HepG2 (cell line): ENCODE data around the gene RBM44. TPM values are rescaled to one million over a fixed set of nuclear protein-coding genes. Genes with fewer than 3 reads are reported as not detected.

Source experiments
- ATAC-seq: fragments of 200-7000 bp; cut with Tn5 transposase; 3 replicates; pipeline ENCODE4 v1.9.1; 2020; ENCODE audit warnings: mild to moderate bottlenecking, moderate library complexity
- BruUV-seq: library from RNA; stranded (reverse); fragments of 400-500 nt; replicated peaks from 2 replicates; lab custom pipeline; 2021; lab: Mats Ljungman, UMichigan
- CTCF ChIA-PET: fragments of 300-600 bp; formaldehyde crosslinking; extraction: SDS; loops from one replicate; lab custom pipeline; 2021; ENCODE audit warnings: low total read pairs, inconsistent platforms, low intra/inter-chr PET ratio; lab: Yijun Ruan, JAX
- POLR2A ChIA-PET: fragments of 350-600 bp; sonication (Branson Sonifier 250); formaldehyde crosslinking; loops from one replicate; lab custom pipeline; 2020; ENCODE audit warnings: antibody characterized with exemption, inconsistent platforms; lab: Yijun Ruan, JAX
- DNase-seq: peaks from one replicate; pipeline ENCODE4 v3.0.0-alpha.2; 2015; ENCODE audit warnings: low spot score
- FAIRE-seq: peaks from 3 replicates; lab custom pipeline; 2011; peaks lifted over from hg19 to GRCh38; lab: Jason Lieb, UNC
- H2AFZ ChIP-seq: one replicate; pipeline ENCODE4 v1.6.1; 2011; ENCODE audit warnings: low read length, inconsistent platforms
- H3K27ac ChIP-seq: fragments of 300-600 bp; 3 replicates; pipeline ENCODE4 v1.8.0; 2011; ENCODE audit warnings: mixed run types, mild to moderate bottlenecking, mixed read lengths, low read length, inconsistent platforms; ENCODE audit not compliant: insufficient read depth; ENCODE audit errors: extremely low read length
- H3K27me3 ChIP-seq, 2 experiments: fragments of 200-600 bp in 1 of 2; 2 replicates in 1 of 2; 3 replicates in 1 of 2; pipeline versions ENCODE4 v1.6.0 to v1.8.0; 2011; ENCODE audit warnings: low read length in 2 of 2, mild to moderate bottlenecking in 2 of 2, moderate library complexity in 2 of 2, inconsistent platforms in 1 of 2; ENCODE audit not compliant: insufficient read depth in 2 of 2, control insufficient read depth in 1 of 2
- H3K36me3 ChIP-seq, 2 experiments: fragments of 200-600 bp in 1 of 2; replicated peaks in 1 of 2; 2 replicates in 1 of 2; 3 replicates in 1 of 2; pipeline versions ENCODE4 v1.5.1 to v1.8.0; 2011; ENCODE audit warnings: low read length in 2 of 2, inconsistent platforms in 1 of 2; ENCODE audit not compliant: insufficient read depth in 2 of 2, control insufficient read depth in 1 of 2
- H3K4me1 ChIP-seq: 2 replicates; pipeline ENCODE4 v1.5.1; 2012; ENCODE audit warnings: low read length, inconsistent platforms; ENCODE audit not compliant: insufficient read depth
- H3K4me2 ChIP-seq: 2 replicates; pipeline ENCODE4 v1.6.0; 2011; ENCODE audit warnings: low read depth, low read length, inconsistent platforms
- H3K4me3 ChIP-seq, 3 experiments: fragments of 200-600 bp in 1 of 3; sonication (generic), shearing (Covaris generic) in 1 of 3; replicated peaks in 1 of 3; 2 replicates each; pipeline ENCODE4 v1.5.1; 2011 to 2016; ENCODE audit warnings: low read length in 3 of 3, inconsistent platforms in 2 of 3, low read depth in 2 of 3, mild to moderate bottlenecking in 2 of 3, control low read depth in 1 of 3, mixed read lengths in 1 of 3; ENCODE audit not compliant: insufficient read depth in 1 of 3
- H3K79me2 ChIP-seq: one replicate; pipeline ENCODE4 v1.6.1; 2011; ENCODE audit warnings: low read length, inconsistent platforms; ENCODE audit not compliant: insufficient read depth
- H3K9ac ChIP-seq: 2 replicates; pipeline ENCODE4 v1.6.0; 2011; ENCODE audit warnings: mild to moderate bottlenecking, low read depth, low read length, inconsistent platforms; ENCODE audit not compliant: insufficient read depth
- H3K9me3 ChIP-seq: 2 replicates; pipeline ENCODE4 v1.5.1; 2012; ENCODE audit warnings: mild to moderate bottlenecking, low read length
- H4K20me1 ChIP-seq: 2 replicates; pipeline ENCODE4 v1.6.0; 2011; ENCODE audit warnings: inconsistent platforms, mild to moderate bottlenecking, low read length, moderate library complexity; ENCODE audit not compliant: insufficient read depth
- ARID2 ChIP-seq: sonication (generic); formaldehyde crosslinking; IDR thresholded peaks from 2 replicates; pipeline ENCODE4 v1.8.1; 2022; ENCODE audit warnings: mild to moderate bottlenecking, missing genetic modification reagents, borderline replicate concordance
- HNRNPK ChIP-seq: fragments of 200-400 bp; formaldehyde crosslinking; IDR thresholded peaks from 2 replicates; pipeline ENCODE4 v1.6.1; 2018; ENCODE audit warnings: low read length, low read depth, moderate library complexity, mild to moderate bottlenecking; ENCODE audit not compliant: poor library complexity, severe bottlenecking
- HNRNPL ChIP-seq: fragments of 200-400 bp; formaldehyde crosslinking; IDR thresholded peaks from 2 replicates; pipeline ENCODE4 v1.6.1; 2017; ENCODE audit warnings: mild to moderate bottlenecking, low read depth, low read length
- KLF16 ChIP-seq, 2 experiments: sonication (generic) in 1 of 2; formaldehyde crosslinking in 1 of 2; IDR thresholded peaks; 2 replicates each; pipeline versions ENCODE4 v1.6.1 to v1.8.0; 2016 to 2023; ENCODE audit warnings: missing genetic modification reagents in 2 of 2, missing compliant biosample characterization in 1 of 2
- MTF2 ChIP-seq: sonication (generic); formaldehyde crosslinking; IDR thresholded peaks from 2 replicates; pipeline ENCODE4 v1.5.0; 2020; ENCODE audit warnings: missing genetic modification reagents, borderline replicate concordance
- MXI1 ChIP-seq: IDR thresholded peaks from 3 replicates; pipeline ENCODE4 v1.6.1; 2012; ENCODE audit warnings: low read depth, low read length, inconsistent platforms, borderline replicate concordance
- PAX8 ChIP-seq: sonication (generic); formaldehyde crosslinking; IDR thresholded peaks from 2 replicates; pipeline ENCODE4 v1.8.0; 2022; ENCODE audit warnings: mild to moderate bottlenecking, missing genetic modification reagents, borderline replicate concordance
- PHF5A ChIP-seq: IDR thresholded peaks from one replicate; pipeline ENCODE4 v1.6.1; 2018; ENCODE audit warnings: low read depth, missing genetic modification reagents; ENCODE audit not compliant: unreplicated experiment
- UBTF ChIP-seq: sonication (generic); formaldehyde crosslinking; IDR thresholded peaks from 2 replicates; pipeline ENCODE4 v1.4.0; 2020; ENCODE audit warnings: mild to moderate bottlenecking, missing genetic modification reagents
- ZFP62 ChIP-seq: sonication (generic); formaldehyde crosslinking; IDR thresholded peaks from 2 replicates; pipeline ENCODE4 v1.4.0; 2020; ENCODE audit warnings: missing genetic modification reagents
- ZNF101 ChIP-seq: sonication (generic); formaldehyde crosslinking; IDR thresholded peaks from 2 replicates; pipeline ENCODE4 v1.4.0; 2020; ENCODE audit warnings: mild to moderate bottlenecking, low read depth, missing genetic modification reagents, borderline replicate concordance
- ZNF414 ChIP-seq: sonication (generic); formaldehyde crosslinking; IDR thresholded peaks from 2 replicates; pipeline ENCODE4 v1.5.0; 2020; ENCODE audit warnings: missing genetic modification reagents
- ZNF460 ChIP-seq: sonication (generic); formaldehyde crosslinking; IDR thresholded peaks from 2 replicates; pipeline ENCODE4 v1.5.1; 2020; ENCODE audit warnings: missing genetic modification reagents, mild to moderate bottlenecking, borderline replicate concordance
- ZNF768 ChIP-seq: sonication (generic); formaldehyde crosslinking; IDR thresholded peaks from 2 replicates; pipeline ENCODE4 v1.4.0; 2020; ENCODE audit warnings: missing genetic modification reagents
- ZNF891 ChIP-seq: sonication (generic); formaldehyde crosslinking; IDR thresholded peaks from 2 replicates; pipeline ENCODE4 v1.5.0; 2020; ENCODE audit warnings: mild to moderate bottlenecking, missing genetic modification reagents
- WGBS: methylation state at CpG from one replicate; pipeline ENCODE4 v1.1.6; 2017; ENCODE audit warnings: low lambda C conversion rate; 5-methylcytosine and 5-hydroxymethylcytosine counted together
- in situ Hi-C: cut with HindIII; loops from 2 replicates; pipeline ENCODE4 v1.10.0; 2017; ENCODE audit warnings: low pct_unique_long_range_greater_than_20kb; ENCODE audit not compliant: extremely low pct_ligation_motif_present
- intact Hi-C: fragments of 100-400 bp; cut with micrococcal nuclease; formaldehyde crosslinking; loops from one replicate; pipeline ENCODE4 v1.10.0; 2022; ENCODE audit not compliant: unreplicated experiment
- polyA plus RNA-seq, 8 experiments: library from polyadenylated mRNA; depleted of rRNA in 3 of 8; stranded (reverse) in 7 of 8; unstranded in 1 of 8; fragments of >200 nt; fragmentation: Illumina TruSeq in 4 of 8; extraction: Trizol in 4 of 8; gene quantifications; 2 replicates each; pipeline versions ENCODE4 v1.2.1 to v1.2.3, GENCODE V29; 2011 to 2016; ENCODE audit warnings: low read depth in 4 of 8, missing spikeins in 1 of 8, mixed read lengths in 1 of 8; ENCODE audit not compliant: insufficient read depth in 1 of 8
- total RNA-seq, 5 experiments: library from RNA; depleted of rRNA; stranded (reverse); fragments of >200 nt; fragmentation: Illumina TruSeq; extraction: Trizol; gene quantifications; 2 replicates each; pipeline ENCODE4 v1.2.3, GENCODE V29; 2016; ENCODE audit warnings: low read depth in 1 of 5
- TF ChIP-seq, protein P1 (sequence below): IDR thresholded peaks from 2 replicates; pipeline ENCODE4 v1.6.1; 2016; ENCODE audit warnings: control low read depth
- TF ChIP-seq, protein P2 (sequence below): sonication (generic); formaldehyde crosslinking; IDR thresholded peaks from 2 replicates; pipeline ENCODE4 v1.4.0; 2020; ENCODE audit warnings: missing genetic modification reagents

RBM44 gene
- total and polyA plus RNA-seq, 2 of the 13 experiments (the other 11 are each of a cell fraction or from before 2014, with no cell fraction given): 0.13 to 0.50 TPM

DNA sequence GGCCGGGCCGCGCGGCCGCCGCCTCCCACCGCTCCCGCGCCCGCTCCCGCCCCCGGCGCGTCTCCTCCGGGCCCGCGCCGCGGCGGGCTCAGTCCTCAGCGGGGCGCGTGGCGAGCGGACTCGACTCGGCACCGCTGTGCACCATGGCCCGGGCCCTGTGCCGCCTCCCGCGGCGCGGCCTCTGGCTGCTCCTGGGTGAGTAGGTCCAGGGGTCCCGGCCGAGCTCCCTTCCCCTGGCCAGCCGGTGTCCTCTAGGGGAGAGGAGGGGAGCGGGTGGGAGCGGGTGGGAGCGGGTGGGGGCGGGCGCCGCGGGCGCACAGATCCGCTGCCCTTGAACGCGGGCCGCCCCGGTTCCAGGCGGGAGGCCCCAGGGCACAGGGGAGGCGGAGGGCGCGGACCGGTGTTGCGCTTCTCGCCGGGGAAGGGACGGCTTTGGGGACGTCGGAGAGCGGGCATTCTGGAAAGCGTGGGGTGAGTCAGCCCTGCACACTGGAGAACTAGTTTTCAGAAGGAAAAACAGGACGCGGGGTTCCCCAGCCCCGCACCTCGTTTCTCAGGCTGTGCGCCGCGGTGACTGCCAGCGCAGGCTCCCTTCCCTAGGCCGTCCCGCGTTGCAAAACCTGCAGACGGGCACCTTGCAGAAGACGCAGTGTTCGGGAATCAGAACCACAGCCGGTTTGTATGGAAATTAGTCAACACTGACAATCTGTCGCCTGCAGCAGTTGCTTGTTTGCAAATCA lies 61.1 kb downstream of the RBM44 start, which contains the start of gene RAMP1:
Gene RAMP1, plus strand, starts transcription at position 91 of the 740 bp plus-strand sequence. Its CDS starts 53 bp downstream, at position 144.
- Histone ChIP-seq H3K4me2 (peak within 1 kb of the TSS; percentile 73), H3K27ac (no peak within 1 kb of the TSS), H3K4me1 (peaks cover 37% of the 10 kb centered on the region), H4K20me1 (no peaks in the 10 kb centered on the region), H3K4me3 (peak within 1 kb of the TSS; percentile 29 to 61 (median 48)), H3K27me3 (peaks cover 13 to 87% of the 10 kb centered on the region in 2 experiments; a peak in 4 of 5 replicates), H3K79me2 (no peaks in the 10 kb centered on the region), H2AFZ (no peak within 1 kb of the TSS), H3K9ac (no peak within 1 kb of the TSS), H3K36me3 (no peaks in the 10 kb centered on the region), H3K9me3 (no peaks in the 10 kb centered on the region)
- FAIRE-seq: no peak
- peak; percentile 46 for ATAC-seq
- BruUV-seq: no TSS peak
- intact Hi-C loops: loop anchor here (5.0 kb wide), 1 partner anchor 278 kb away; the partner anchor contains the start of gene KLHL30
- no peak for DNase-seq
- ChIA-PET CTCF (no interaction called here), POLR2A (interaction anchor here (1.8 kb wide), 1 partner anchor 201 kb away, joined by 8 read pairs; the partner anchor contains the start of gene SCLY)
- WGBS: 6% methylated on average over 14 of the region's 79 CpGs
- in situ Hi-C loops: loop anchor here (5.0 to 10.0 kb wide), 2 partner anchors 248 to 405 kb away; no protein-coding TSS in a partner anchor
- TF ChIP-seq UBTF (CRISPR knock-in tag): peak; percentile 34; the same call in 1 of the 2 replicates
- TF ChIP-seq KLF16 (CRISPR knock-in tag; IDR thresholded peaks at IDR 0.05): no peak
- peak; percentile 45; the same call in 1 of the 2 replicates for TF ChIP-seq ZNF768 (CRISPR knock-in tag)
- no peak for TF ChIP-seq MXI1
- peak; percentile 76; the same call in 1 of the 2 replicates for TF ChIP-seq MTF2 (CRISPR knock-in tag)
- TF ChIP-seq, protein P1, sequence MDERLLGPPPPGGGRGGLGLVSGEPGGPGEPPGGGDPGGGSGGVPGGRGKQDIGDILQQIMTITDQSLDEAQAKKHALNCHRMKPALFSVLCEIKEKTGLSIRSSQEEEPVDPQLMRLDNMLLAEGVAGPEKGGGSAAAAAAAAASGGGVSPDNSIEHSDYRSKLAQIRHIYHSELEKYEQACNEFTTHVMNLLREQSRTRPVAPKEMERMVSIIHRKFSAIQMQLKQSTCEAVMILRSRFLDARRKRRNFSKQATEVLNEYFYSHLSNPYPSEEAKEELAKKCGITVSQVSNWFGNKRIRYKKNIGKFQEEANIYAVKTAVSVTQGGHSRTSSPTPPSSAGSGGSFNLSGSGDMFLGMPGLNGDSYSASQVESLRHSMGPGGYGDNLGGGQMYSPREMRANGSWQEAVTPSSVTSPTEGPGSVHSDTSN (CRISPR knock-in tag): no peak
- no peak for TF ChIP-seq ZFP62 (CRISPR knock-in tag)
- TF ChIP-seq ARID2 (CRISPR knock-in tag): no peak
- TF ChIP-seq ZNF101 (CRISPR knock-in tag): no peak
- TF ChIP-seq, protein P2, sequence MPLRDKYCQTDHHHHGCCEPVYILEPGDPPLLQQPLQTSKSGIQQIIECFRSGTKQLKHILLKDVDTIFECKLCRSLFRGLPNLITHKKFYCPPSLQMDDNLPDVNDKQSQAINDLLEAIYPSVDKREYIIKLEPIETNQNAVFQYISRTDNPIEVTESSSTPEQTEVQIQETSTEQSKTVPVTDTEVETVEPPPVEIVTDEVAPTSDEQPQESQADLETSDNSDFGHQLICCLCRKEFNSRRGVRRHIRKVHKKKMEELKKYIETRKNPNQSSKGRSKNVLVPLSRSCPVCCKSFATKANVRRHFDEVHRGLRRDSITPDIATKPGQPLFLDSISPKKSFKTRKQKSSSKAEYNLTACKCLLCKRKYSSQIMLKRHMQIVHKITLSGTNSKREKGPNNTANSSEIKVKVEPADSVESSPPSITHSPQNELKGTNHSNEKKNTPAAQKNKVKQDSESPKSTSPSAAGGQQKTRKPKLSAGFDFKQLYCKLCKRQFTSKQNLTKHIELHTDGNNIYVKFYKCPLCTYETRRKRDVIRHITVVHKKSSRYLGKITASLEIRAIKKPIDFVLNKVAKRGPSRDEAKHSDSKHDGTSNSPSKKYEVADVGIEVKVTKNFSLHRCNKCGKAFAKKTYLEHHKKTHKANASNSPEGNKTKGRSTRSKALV (CRISPR knock-in tag): peak; percentile 96
- TF ChIP-seq PHF5A (CRISPR knock-in tag): no peak
- TF ChIP-seq ZNF414 (CRISPR knock-in tag): no peak
- no peak for TF ChIP-seq ZNF460 (CRISPR knock-in tag)
- TF ChIP-seq PAX8 (CRISPR knock-in tag): no peak; the same call in 1 of the 2 replicates
- TF ChIP-seq HNRNPK: peak; percentile 63
- no peak; the same call in 1 of the 2 replicates for TF ChIP-seq ZNF891 (CRISPR knock-in tag)
- 0 out of 2 replicates have a peak, but pooled peaks have one; percentile 20 for TF ChIP-seq HNRNPL
